Neural progenitor cell (in vitro differentiated cells): Measurements from ENCODE around the gene CENPB.

Experiments used
- CTCF ChIP-seq: fragments of 200-600 bp; sonication (generic); IDR thresholded peaks from 2 replicates; pipeline ENCODE4 v1.5.1; 2017; ENCODE audit warnings: antibody characterized with exemption, mild to moderate bottlenecking
- EZH2 ChIP-seq: fragments of 200-600 bp; sonication (generic); IDR thresholded peaks from 2 replicates; pipeline ENCODE4 v1.6.1; 2017; ENCODE audit warnings: antibody characterized with exemption, mild to moderate bottlenecking, moderate library complexity
- EZH2phosphoT487 ChIP-seq: fragments of 200-600 bp; sonication (generic); IDR thresholded peaks from 2 replicates; pipeline ENCODE4 v1.6.1; 2017; ENCODE audit warnings: antibody characterized with exemption

- TF ChIP-seq CTCF, result no peak
- no peak for TF ChIP-seq EZH2
- TF ChIP-seq EZH2phosphoT487, result no peak
Observed at GRCh38 chr20:3764659-3765058, 21.9 kb downstream of the CENPB start.
